A549 (cell line): ENCODE measurements around the gene NRXN2. TPM values are rescaled to one million over a fixed set of nuclear protein-coding genes. Genes with fewer than 3 reads are reported as not detected.

Experiments
- ATAC-seq, 2 experiments: fragments of 200-7000 bp in 1 of 2; fragments of >200 bp in 1 of 2; cut with Nextera tagmentation in 1 of 2; cut with Tn5 transposase in 1 of 2; 3 replicates each; pipeline versions ENCODE4 v1.8.0 to v1.9.1; 2018 to 2020; ENCODE audit warnings: mild to moderate bottlenecking in 1 of 2, moderate library complexity in 1 of 2
- CTCF ChIA-PET: fragments of 300-600 bp; sonication (Branson Sonifier 250); formaldehyde crosslinking; extraction: SDS; loops from one replicate; lab custom pipeline; 2021; ENCODE audit warnings: antibody characterized with exemption, inconsistent platforms; lab: Yijun Ruan, JAX
- POLR2A ChIA-PET: fragments of 350-600 bp; formaldehyde crosslinking; extraction: SDS; loops from one replicate; lab custom pipeline; 2021; ENCODE audit warnings: antibody characterized with exemption, inconsistent platforms; lab: Yijun Ruan, JAX
- DNase-seq, 2 experiments: peaks; one replicate each; pipeline versions ENCODE4 v3.0.0 to v3.0.0-alpha.2; 2011 to 2016; ENCODE audit warnings: low read depth in 1 of 2, low spot score in 1 of 2
- FAIRE-seq: peaks from 2 replicates; lab custom pipeline; 2011; peaks lifted over from hg19 to GRCh38; lab: Jason Lieb, UNC
- H3K27ac ChIP-seq, 2 experiments: fragments of >200 bp; sonication (Bioruptor Twin); formaldehyde crosslinking; 3 replicates each; pipeline ENCODE4 v1.5.1; 2016 to 2017
- H3K4me1 ChIP-seq: fragments of >200 bp; sonication (Bioruptor Twin); formaldehyde crosslinking; 3 replicates; pipeline ENCODE4 v1.6.1; 2016
- H3K4me2 ChIP-seq: fragments of >200 bp; sonication (Bioruptor Twin); formaldehyde crosslinking; 3 replicates; pipeline ENCODE4 v1.6.1; 2016
- H3K4me3 ChIP-seq: fragments of >200 bp; sonication (Bioruptor Twin); formaldehyde crosslinking; 3 replicates; pipeline ENCODE4 v1.5.1; 2016
- H3K9me3 ChIP-seq: fragments of >200 bp; sonication (Bioruptor Twin); formaldehyde crosslinking; 3 replicates; pipeline ENCODE4 v1.6.1; 2016
- BCL3 ChIP-seq: fragments of >200 bp; sonication (Bioruptor Twin); formaldehyde crosslinking; IDR thresholded peaks from 3 replicates; pipeline ENCODE4 v1.6.1; 2016
- CBX2 ChIP-seq: fragments of 200-600 bp; sonication (generic); IDR thresholded peaks from 2 replicates; pipeline ENCODE4 v1.6.1; 2016; ENCODE audit warnings: low read depth, mild to moderate bottlenecking, borderline replicate concordance
- CEBPB ChIP-seq, 2 experiments: fragments of >200 bp in 1 of 2; sonication (Bioruptor Twin) in 1 of 2; formaldehyde crosslinking in 1 of 2; IDR thresholded peaks; 2 replicates each; pipeline ENCODE4 v1.6.1; 2012 to 2016
- CHD2 ChIP-seq: fragments of 150-350 bp; IDR thresholded peaks from 2 replicates; pipeline ENCODE4 v1.6.1; 2014; ENCODE audit warnings: low read length; ENCODE audit not compliant: partially characterized antibody
- CHD4 ChIP-seq: fragments of 200-600 bp; sonication (generic); IDR thresholded peaks from 2 replicates; pipeline ENCODE4 v1.6.1; 2016; ENCODE audit warnings: antibody characterized with exemption, mild to moderate bottlenecking, borderline replicate concordance
- EHF ChIP-seq: fragments of 250-450 bp; sonication (Bioruptor Pico); IDR thresholded peaks from 2 replicates; pipeline ENCODE4 v1.5.0; 2020; ENCODE audit warnings: mild to moderate bottlenecking
- EHMT2 ChIP-seq: fragments of 200-600 bp; sonication (generic); IDR thresholded peaks from 2 replicates; pipeline ENCODE4 v1.6.1; 2016; ENCODE audit warnings: antibody characterized with exemption, low read depth, mild to moderate bottlenecking, moderate library complexity
- FOSL2 ChIP-seq, 2 experiments: fragments of 450-650 bp in 1 of 2; fragments of >200 bp in 1 of 2; sonication (Bioruptor Twin) in 1 of 2; formaldehyde crosslinking; IDR thresholded peaks; 2 replicates each; pipeline versions ENCODE4 v1.5.0 to v1.6.1; 2016 to 2020; ENCODE audit warnings: mild to moderate bottlenecking in 1 of 2, moderate library complexity in 1 of 2
- GATA3 ChIP-seq: IDR thresholded peaks from 2 replicates; pipeline ENCODE4 v1.6.1; 2012; ENCODE audit warnings: borderline replicate concordance
- HDAC2 ChIP-seq: fragments of 200-600 bp; sonication (generic); IDR thresholded peaks from 2 replicates; pipeline ENCODE4 v1.6.1; 2016
- JUNB ChIP-seq: fragments of >200 bp; sonication (Bioruptor Twin); formaldehyde crosslinking; IDR thresholded peaks from 2 replicates; pipeline ENCODE4 v1.6.1; 2016
- MAZ ChIP-seq: fragments of 150-350 bp; IDR thresholded peaks from 2 replicates; pipeline ENCODE4 v1.6.1; 2014; ENCODE audit warnings: antibody characterized with exemption, low read depth, low read length, borderline replicate concordance
- NR3C1 ChIP-seq: fragments of >200 bp; sonication (Bioruptor Twin); formaldehyde crosslinking; IDR thresholded peaks from 3 replicates; pipeline ENCODE4 v1.6.1; 2017
- PBX3 ChIP-seq: IDR thresholded peaks from 2 replicates; pipeline ENCODE4 v1.6.1; 2012
- PHF8 ChIP-seq: fragments of 200-600 bp; sonication (generic); IDR thresholded peaks from 2 replicates; pipeline ENCODE4 v1.6.1; 2016; ENCODE audit warnings: low read depth, mild to moderate bottlenecking, antibody characterized with exemption, moderate library complexity, borderline replicate concordance
- RARB ChIP-seq: fragments of 250-450 bp; sonication (Bioruptor Pico); IDR thresholded peaks from 2 replicates; pipeline ENCODE4 v1.8.0; 2021; ENCODE audit warnings: mild to moderate bottlenecking, moderate library complexity
- RCOR1 ChIP-seq: fragments of 150-350 bp; IDR thresholded peaks from 2 replicates; pipeline ENCODE4 v1.6.1; 2014; ENCODE audit warnings: antibody characterized with exemption, low read length, low read depth
- REST ChIP-seq: fragments of 200-600 bp; sonication (generic); IDR thresholded peaks from 2 replicates; pipeline ENCODE4 v1.6.1; 2016; ENCODE audit warnings: antibody characterized with exemption, mild to moderate bottlenecking, moderate library complexity
- SREBF2 ChIP-seq: fragments of 450-650 bp; IDR thresholded peaks from 2 replicates; pipeline ENCODE4 v1.6.1; 2014; ENCODE audit warnings: mild to moderate bottlenecking, moderate library complexity
- TFCP2L1 ChIP-seq: fragments of 250-450 bp; sonication (Bioruptor Pico); IDR thresholded peaks from 2 replicates; pipeline ENCODE4 v1.5.0; 2021; ENCODE audit warnings: mild to moderate bottlenecking
- USF2 ChIP-seq: fragments of 450-650 bp; IDR thresholded peaks from 2 replicates; pipeline ENCODE4 v1.6.1; 2014; ENCODE audit warnings: antibody characterized with exemption
- ZSCAN20 ChIP-seq: fragments of 250-450 bp; sonication (Bioruptor Pico); IDR thresholded peaks from 2 replicates; pipeline ENCODE4 v1.8.0; 2022; ENCODE audit warnings: mild to moderate bottlenecking, moderate library complexity
- WGBS: methylation state at CpG from one replicate; pipeline ENCODE4 v1.1.6; 2017; ENCODE audit errors: missing lambda C conversion rate; 5-methylcytosine and 5-hydroxymethylcytosine counted together
- polyA plus RNA-seq, 4 experiments: library from polyadenylated mRNA; depleted of rRNA in 3 of 4; stranded (reverse); fragments of >200 nt; fragmentation: RNase III in 1 of 4; extraction: RNeasy Plus Mini Kit Qiagen cat#74134 plus additional on column Dnase treatment in 1 of 4; gene quantifications; 2 replicates in 3 of 4; 3 replicates in 1 of 4; pipeline ENCODE4 v1.2.3, GENCODE V29; 2011 to 2017

Gene NRXN2
- polyA plus RNA-seq, 2 of the 4 experiments (the other 2 are of a cell fraction) = 0.04 TPM; not detected in 1

- TF ChIP-seq CEBPB (IDR thresholded peaks at IDR 0.05) = no peak
- TF ChIP-seq FOSL2 (IDR thresholded peaks at IDR 0.05) = no peak
- TF ChIP-seq FOSL2 (CRISPR knock-in tag; IDR thresholded peaks at IDR 0.05) = no peak
- TF ChIP-seq JUNB = no peak
- TF ChIP-seq SREBF2 = no peak
- TF ChIP-seq RCOR1 = no peak
- TF ChIP-seq REST = no peak
- TF ChIP-seq CBX2 = no peak
- no peak for TF ChIP-seq CHD4
- no peak for TF ChIP-seq HDAC2
- TF ChIP-seq TFCP2L1 (CRISPR knock-in tag) = no peak
- TF ChIP-seq EHMT2 = no peak
- no peak for TF ChIP-seq GATA3
- no peak for TF ChIP-seq NR3C1
- TF ChIP-seq, all 56 proteins: peak for 0
- Histone ChIP-seq H3K4me2 (no peak overlapping the region), H3K4me3 (no peak overlapping the region), H3K9me3 (no peaks in the 10 kb centered on the region), H3K27ac (no peak overlapping the region), H3K4me1 (no peaks in the 10 kb centered on the region)
- no peak for FAIRE-seq
- ATAC-seq = no peak
- ChIA-PET POLR2A (no interaction called here), CTCF (interaction anchor here (0.7 to 2.4 kb wide), 4 partner anchors 14 to 153 kb away, joined by 3 to 6 read pairs (median 3); no protein-coding TSS in a partner anchor)
- DNase-seq = no peak
- 88% methylated on average over 9 of the region's 10 CpGs for WGBS
Observed at GRCh38 chr11:64602466-64603070, 120.4 kb downstream of the NRXN2 start.

GRCh38 chr11:64601605-64602465 lies 121.2 kb downstream of the NRXN2 start:
- Histone ChIP-seq H3K27ac (no peak overlapping the region), H3K4me3 (no peak overlapping the region)
- CTCF ChIA-PET = interaction anchor here (1.5 kb wide), 1 partner anchor 152 kb away, joined by 3 read pairs; no protein-coding TSS in a partner anchor
- no peak for DNase-seq
- no peak for TF ChIP-seq USF2
- no peak for TF ChIP-seq PBX3
- TF ChIP-seq PHF8 = no peak
- TF ChIP-seq CHD4 = no peak
- TF ChIP-seq ZSCAN20 (CRISPR knock-in tag) = no peak
- no peak for TF ChIP-seq CBX2
- no peak for TF ChIP-seq BCL3
- TF ChIP-seq CHD2 = no peak
- TF ChIP-seq MAZ = no peak
- TF ChIP-seq REST = no peak
- TF ChIP-seq SREBF2 = no peak
- no peak for TF ChIP-seq CEBPB (IDR thresholded peaks at IDR 0.05)
- no peak for TF ChIP-seq HDAC2
- no peak for TF ChIP-seq EHF (CRISPR knock-in tag)
- TF ChIP-seq RARB (CRISPR knock-in tag) = no peak
- TF ChIP-seq, all 56 proteins: peak for 0
- ATAC-seq = no peak
- no peak for FAIRE-seq
- 50% methylated on average over 12 of the region's 12 CpGs for WGBS
- no peaks in the 10 kb centered on the region for H3K4me1 ChIP-seq
- POLR2A ChIA-PET = no interaction called here
- H3K9me3 ChIP-seq = no peaks in the 10 kb centered on the region
- H3K4me2 ChIP-seq = no peak overlapping the region
